Upper lobe of right lung (tissue), 1 donor: ENCODE data around the gene RBFOX1. TPM values are rescaled to one million over a fixed set of nuclear protein-coding genes. Genes with fewer than 3 reads are reported as not detected.

Source experiments
- ATAC-seq: fragments of 200-7000 bp; cut with Tn5 transposase; one replicate; pipeline ENCODE4 v1.9.1; 2020; ENCODE audit warnings: mild to moderate bottlenecking, moderate library complexity
- DNase-seq: peaks from one replicate; pipeline ENCODE4 v3.0.0-alpha.2; 2020
- H3K27ac ChIP-seq: fragments of 200-600 bp; one replicate; pipeline ENCODE4 v1.8.0; 2022
- H3K27me3 ChIP-seq: fragments of 200-600 bp; one replicate; pipeline ENCODE4 v1.8.0; 2022; ENCODE audit warnings: mild to moderate bottlenecking
- H3K36me3 ChIP-seq: fragments of 200-600 bp; one replicate; pipeline ENCODE4 v1.8.0; 2022
- H3K4me1 ChIP-seq: fragments of 200-600 bp; one replicate; pipeline ENCODE4 v1.8.0; 2022
- H3K4me3 ChIP-seq: fragments of 200-600 bp; one replicate; pipeline ENCODE4 v1.8.0; 2022; ENCODE audit warnings: mild to moderate bottlenecking
- H3K9me3 ChIP-seq: fragments of 200-600 bp; one replicate; pipeline ENCODE4 v1.8.0; 2022
- intact Hi-C: fragments of 100-400 bp; cut with DNase I; formaldehyde crosslinking; loops from one replicate; pipeline ENCODE4 v1.11.0; 2022
- total RNA-seq: library from RNA; stranded (reverse); fragmentation: NEBNext Ultra II Directional; extraction: Animal tissue kit (Norgen Biotek cat#: 25700); gene quantifications from one replicate; pipeline ENCODE4 v1.2.1, GENCODE V29; 2021
- TF ChIP-seq, protein P1 (sequence below): fragments of 200-600 bp; IDR thresholded peaks from one replicate; pipeline ENCODE4 v1.8.0; 2022; ENCODE audit warnings: antibody characterized with exemption
- donor health status: DM: no; HTN: yes; CAD: no; lungs with severe emphysema.

The RBFOX1 gene
- total RNA-seq, 1 donor from 2014 or later = not detected

DNA sequence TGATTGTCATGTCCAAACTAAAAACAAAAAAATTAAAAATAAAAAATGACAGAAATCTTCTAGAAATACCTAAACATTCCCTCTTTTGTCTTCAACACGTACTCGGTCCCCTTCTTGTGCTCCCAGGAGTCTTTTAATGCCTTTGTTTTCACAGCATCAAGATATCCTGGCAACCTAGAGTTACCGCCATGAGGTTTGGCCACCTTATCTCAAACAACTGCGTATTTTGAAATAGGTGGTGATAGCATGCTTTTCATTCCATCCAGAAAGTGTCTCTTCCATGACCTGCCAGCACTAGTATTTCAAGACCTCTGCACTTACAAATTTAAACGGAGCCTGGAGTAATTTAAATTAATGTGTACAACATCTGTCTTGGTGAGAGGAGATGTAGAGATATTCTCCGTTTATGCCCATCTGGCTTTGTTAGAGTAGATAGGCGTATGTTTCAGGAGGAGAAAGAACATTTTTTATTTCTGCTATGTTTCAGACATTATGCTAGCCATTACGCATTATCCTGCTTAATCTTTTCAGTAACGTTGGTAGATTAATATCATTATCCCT lies 42.0 kb downstream of the RBFOX1 start:
- no peaks in the 10 kb centered on the region for H3K9me3 ChIP-seq
- TF ChIP-seq, protein P1, sequence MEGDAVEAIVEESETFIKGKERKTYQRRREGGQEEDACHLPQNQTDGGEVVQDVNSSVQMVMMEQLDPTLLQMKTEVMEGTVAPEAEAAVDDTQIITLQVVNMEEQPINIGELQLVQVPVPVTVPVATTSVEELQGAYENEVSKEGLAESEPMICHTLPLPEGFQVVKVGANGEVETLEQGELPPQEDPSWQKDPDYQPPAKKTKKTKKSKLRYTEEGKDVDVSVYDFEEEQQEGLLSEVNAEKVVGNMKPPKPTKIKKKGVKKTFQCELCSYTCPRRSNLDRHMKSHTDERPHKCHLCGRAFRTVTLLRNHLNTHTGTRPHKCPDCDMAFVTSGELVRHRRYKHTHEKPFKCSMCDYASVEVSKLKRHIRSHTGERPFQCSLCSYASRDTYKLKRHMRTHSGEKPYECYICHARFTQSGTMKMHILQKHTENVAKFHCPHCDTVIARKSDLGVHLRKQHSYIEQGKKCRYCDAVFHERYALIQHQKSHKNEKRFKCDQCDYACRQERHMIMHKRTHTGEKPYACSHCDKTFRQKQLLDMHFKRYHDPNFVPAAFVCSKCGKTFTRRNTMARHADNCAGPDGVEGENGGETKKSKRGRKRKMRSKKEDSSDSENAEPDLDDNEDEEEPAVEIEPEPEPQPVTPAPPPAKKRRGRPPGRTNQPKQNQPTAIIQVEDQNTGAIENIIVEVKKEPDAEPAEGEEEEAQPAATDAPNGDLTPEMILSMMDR = no peak
- H3K4me1 ChIP-seq = no peaks in the 10 kb centered on the region
- H3K27ac ChIP-seq = no peak overlapping the region
- H3K36me3 ChIP-seq = no peaks in the 10 kb centered on the region
- no peak overlapping the region for H3K4me3 ChIP-seq
- no peaks in the 10 kb centered on the region for H3K27me3 ChIP-seq
- intact Hi-C loops = no loop called here
- DNase-seq (no peak), ATAC-seq (no peak)

DNA sequence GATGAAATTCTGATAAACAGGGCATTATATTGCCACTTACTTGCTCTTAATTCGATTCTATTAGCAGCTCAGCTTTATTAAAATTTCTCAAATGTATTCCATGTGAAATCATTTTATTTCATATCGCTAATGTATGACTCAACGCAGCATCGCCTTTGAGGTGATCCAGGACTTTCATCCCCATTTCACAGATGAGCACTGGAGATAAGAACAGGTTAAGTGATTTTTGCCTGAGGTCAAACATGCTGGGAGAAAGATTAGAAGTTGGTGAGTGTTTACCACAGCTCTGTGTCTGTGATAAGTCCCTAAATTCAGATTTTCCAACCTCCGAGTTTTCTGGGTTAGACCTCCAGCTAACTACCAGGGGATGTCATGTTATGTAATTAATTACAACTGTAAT lies 43.6 kb downstream of the RBFOX1 start:
- Histone ChIP-seq H3K27ac (no peak overlapping the region), H3K4me1 (no peaks in the 10 kb centered on the region)
- no peak for ATAC-seq

DNA sequence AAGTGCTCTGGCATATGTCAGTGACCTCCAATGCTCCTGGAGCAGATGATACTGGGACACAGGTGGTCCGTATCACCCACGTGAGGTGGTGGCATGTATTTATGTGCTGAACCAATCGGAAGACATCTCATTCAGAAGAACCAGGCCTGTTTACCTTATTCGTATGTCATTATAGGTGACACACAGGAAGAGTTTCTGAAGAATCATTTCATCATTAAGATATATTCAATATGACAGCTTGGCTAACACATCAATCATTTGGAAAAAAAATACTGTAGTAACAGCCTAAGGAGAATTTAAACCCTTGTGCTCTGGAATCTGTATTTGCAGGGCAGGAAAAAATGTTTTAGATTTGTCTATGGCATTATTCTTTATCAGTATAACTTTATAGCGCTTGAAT lies 44.6 kb downstream of the RBFOX1 start:
- Histone ChIP-seq H3K36me3 (no peaks in the 10 kb centered on the region), H3K4me1 (no peaks in the 10 kb centered on the region), H3K27me3 (no peaks in the 10 kb centered on the region), H3K4me3 (no peak overlapping the region), H3K27ac (no peak overlapping the region), H3K9me3 (no peaks in the 10 kb centered on the region)
- DNase-seq (no peak), ATAC-seq (no peak)
- TF ChIP-seq, protein P1 = no peak
- intact Hi-C loops = no loop called here

More for the DNA sequence above, 43.6 kb downstream of the RBFOX1 start:
- Histone ChIP-seq H3K4me3 (no peak overlapping the region), H3K9me3 (no peaks in the 10 kb centered on the region), H3K36me3 (no peaks in the 10 kb centered on the region), H3K27me3 (no peaks in the 10 kb centered on the region)
- TF ChIP-seq, protein P1 = no peak
- DNase-seq = no peak
- intact Hi-C loops = no loop called here

DNA sequence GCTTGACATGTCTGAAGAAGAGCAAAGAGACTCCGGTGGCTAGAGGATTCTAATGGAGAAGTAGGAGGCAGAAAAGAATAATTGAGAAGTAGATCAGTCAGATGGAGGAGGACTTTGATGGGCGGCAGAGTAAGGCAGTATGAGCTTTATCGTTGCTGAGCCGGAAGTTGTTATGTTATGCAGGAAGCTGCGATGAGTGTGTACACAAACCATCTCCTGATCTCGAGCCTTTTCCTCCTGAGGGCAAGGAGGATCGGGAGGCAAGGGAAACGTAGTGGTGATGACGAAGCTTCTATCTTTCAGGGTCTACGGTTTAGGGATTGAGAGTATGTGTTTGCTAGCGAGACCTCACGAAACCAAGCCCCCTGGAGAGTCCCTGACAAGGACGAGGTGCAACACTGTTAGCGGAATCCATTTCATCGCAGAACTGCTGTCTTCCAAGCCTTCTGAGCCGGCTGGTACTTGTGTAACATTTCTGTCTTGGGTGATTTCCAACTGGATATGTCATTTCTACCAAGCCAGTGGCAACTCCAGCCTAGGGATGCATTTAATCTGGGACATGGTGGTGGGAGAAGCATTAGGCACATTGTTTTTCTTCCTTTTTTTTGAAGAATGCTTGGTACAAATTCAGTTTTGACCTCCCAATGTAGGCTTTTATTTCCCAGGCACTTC lies 45.5 kb downstream of the RBFOX1 start:
- intact Hi-C loops = no loop called here

DNA sequence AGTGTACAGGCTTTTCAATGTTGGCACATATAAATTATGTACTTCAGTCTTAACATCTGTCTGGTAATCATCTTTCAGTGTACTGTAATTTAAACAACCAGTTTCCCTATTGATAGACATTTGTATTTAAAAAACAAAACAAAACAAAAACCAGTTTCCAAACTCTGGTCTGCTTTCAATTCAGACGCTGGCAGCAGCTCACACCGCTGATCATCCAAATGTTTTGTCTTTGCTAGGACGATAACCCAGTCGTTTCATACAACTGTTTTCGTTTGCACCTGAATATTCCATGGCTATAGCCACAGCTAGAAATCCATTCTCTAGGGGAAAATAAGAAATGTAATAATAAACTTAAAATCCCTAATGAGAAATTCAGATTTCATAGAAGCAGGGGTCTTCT lies 47.8 kb downstream of the RBFOX1 start:
- Histone ChIP-seq H3K4me3 (no peak overlapping the region), H3K36me3 (no peaks in the 10 kb centered on the region), H3K9me3 (no peaks in the 10 kb centered on the region), H3K27ac (no peak overlapping the region), H3K27me3 (no peaks in the 10 kb centered on the region), H3K4me1 (no peaks in the 10 kb centered on the region)
- intact Hi-C loops = no loop called here
- no peak for ATAC-seq
- TF ChIP-seq, protein P1 = no peak
- no peak for DNase-seq

More for the DNA sequence above, 45.5 kb downstream of the RBFOX1 start:
- DNase-seq (no peak), ATAC-seq (no peak)
- Histone ChIP-seq H3K27me3 (no peaks in the 10 kb centered on the region), H3K27ac (no peak overlapping the region), H3K9me3 (no peaks in the 10 kb centered on the region), H3K4me3 (no peak overlapping the region), H3K4me1 (no peaks in the 10 kb centered on the region), H3K36me3 (no peaks in the 10 kb centered on the region)
- TF ChIP-seq, protein P1 = no peak
